HG02840 (cell line): ENCODE measurements around the gene DUS1L.

ENCODE experiments used
- ATAC-seq: cut with Tn5 transposase; IDR thresholded peaks from one replicate; pipeline ENCODE4 v1.9.1; 2021; ENCODE audit warnings: mild to moderate bottlenecking, moderate library complexity, moderate number of reproducible peaks; ENCODE audit not compliant: unreplicated experiment, low FRiP score

The DUS1L gene

DNA sequence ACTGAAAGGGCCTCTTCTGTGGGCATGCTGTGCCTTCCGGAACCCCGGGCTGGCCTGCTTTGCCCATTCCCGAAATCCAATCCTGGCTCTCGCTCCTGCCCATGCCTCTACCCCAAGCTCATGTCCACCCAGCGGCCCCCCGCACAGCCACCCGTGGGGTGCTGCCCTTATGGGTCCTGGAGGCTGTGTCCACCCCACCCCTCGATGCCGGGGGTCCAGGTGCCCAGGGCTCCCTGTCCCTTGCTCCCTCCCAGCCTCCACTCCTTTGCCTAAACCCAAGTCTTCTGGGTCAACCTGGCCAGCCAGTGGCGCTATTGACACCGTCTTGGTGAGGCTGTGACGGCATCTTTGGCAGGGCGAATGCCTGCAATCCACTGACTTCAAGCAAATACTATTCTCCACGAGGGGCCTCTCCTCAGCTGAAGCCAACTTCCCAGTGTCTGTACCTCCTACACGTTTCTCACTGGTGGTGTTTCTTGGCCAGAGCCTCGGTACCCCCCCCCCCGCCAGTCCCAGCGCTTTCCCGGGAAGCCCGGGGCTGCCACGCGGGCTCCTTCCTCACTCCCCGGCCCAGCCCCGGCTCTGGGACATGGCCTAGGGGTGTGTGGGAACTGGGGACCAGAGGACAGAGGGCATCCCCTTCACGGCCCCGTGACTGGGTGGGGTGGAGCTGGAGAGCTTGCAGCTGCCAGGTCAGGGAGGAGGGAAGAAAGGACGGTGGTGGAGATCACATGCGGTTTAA is 12.2 kb upstream of the DUS1L start:
- ATAC-seq = no peak

DNA sequence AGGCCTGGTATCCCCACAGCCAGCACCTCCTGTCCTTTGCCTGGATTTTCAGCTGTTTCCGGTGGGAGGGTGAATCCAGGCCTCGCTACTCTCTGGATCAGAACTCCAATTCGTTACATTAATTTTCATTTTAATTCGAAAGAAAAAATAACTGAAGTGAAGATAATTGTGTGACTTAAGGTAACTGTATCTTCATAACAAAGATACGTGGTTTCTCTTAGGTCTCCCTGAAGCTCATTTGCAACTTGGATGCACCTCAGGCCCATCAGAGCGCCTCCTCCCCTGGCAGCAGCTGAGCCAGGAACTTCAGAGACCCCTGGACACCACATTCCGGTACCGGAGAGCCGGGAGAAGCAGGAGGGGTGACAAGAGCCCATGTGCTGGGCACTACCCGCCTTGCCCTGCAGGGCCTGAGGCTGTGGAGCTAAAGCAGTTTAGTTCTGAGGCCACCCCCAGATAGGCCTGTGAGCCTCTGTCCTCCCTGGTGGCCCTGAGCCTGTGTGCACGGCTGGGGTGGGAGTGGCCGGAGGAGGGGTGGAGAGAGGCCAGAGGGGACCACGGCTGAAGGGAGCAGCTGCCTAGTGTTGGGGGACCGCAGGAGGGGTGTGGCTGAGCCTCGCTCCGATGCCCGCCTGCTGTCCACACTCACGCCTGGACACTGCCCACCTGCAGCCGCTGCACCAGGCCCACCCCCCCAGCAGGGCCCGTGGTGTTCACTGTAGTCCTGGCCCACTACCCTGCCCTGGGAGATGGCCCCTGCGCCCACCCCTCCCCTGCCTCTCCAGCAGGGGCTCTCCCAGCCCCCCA is 11.4 kb upstream of the DUS1L start:
- ATAC-seq = no peak

DNA sequence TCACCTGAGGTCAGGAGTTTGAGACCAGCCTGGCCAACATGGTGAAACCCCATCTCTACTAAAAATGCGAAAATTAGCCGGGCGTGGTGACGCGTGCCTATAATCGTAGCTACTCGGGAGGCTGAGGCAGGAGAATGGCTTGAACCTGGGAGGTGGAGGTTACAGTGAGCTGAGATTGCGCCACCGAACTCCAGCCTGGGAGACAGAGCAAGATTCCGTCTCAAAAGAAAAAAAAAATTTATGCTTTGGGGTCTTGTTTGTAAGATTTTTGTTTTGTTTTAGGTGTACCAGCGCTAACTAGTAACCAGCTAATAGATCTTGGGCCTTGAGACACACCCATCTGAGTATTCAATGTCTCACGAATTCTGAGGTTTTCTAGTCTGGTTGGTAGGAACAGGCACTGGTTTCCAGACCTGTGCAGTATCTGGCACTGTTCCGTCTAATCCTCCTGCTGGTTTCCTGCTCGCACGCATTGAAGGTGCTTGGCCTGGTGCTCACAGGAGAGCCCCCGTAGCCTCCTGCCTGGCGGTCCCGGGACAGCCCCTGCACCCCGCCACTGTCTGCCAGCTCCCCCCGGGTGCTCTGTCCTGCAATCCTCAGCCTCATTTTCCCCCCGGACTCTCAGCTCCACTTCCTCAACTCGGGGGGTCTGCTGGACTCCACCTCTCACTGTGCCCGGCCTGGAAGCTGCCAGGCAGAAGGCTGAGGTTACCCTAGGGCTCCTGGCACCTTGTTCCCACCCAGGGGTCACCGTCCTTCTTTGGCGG is 10.6 kb upstream of the DUS1L start:
- no peak for ATAC-seq

DNA sequence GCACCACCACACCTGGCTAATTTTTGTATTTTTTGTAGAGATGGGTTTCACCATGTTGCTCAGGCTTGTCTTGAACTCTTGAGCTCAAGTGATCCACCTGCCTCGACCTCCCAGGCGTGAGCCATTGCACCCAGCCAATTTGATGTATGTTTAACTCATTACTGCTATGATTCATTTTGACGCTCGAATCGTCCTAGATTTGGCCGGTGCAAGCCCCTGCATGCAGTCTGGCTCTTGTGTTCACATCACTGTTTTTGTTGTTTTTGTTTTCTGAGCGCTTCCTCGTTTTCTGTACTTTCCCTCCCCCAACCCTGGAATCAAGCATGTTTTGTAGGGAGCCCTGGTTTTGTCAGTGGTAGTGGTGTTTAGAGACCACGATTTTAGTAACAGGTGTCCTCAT is 7.8 kb upstream of the DUS1L start:
- ATAC-seq = no peak

DNA sequence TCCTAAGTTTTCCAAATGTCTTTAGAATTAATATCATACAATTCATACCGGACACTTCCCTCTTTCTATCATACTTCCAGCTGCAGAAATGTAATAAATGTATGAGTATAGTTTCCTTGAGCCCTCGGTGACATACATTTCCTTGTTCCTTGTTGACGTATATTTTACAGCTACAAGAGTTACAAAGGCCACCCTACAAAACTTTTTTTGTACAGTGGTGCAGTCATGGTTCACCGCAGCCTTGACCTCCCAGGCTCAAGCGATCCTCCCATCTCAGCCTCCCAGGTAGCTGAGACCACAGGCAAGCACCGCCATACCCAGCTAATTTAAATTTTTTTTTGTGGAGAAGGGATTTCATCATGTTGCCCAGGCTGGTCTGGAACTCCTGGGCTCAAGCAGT is 7.2 kb upstream of the DUS1L start:
- ATAC-seq = no peak

DNA sequence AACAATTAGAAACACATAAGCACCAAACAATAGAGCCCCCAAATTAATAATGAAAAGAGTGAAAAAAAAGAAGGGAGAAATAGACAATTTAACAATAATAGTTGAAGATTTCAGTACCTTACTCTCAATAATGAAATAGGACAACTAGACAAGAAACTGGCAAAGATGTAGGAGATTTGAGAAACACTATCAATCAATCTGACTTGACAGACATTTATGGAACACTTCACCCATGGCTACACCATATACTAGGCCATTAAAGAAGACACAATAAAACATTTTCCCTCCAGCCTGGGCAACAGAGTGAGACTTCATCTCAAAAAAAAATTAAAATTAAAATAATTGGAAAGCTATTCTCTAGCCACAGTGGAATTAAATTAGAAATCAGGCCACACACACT is 5.0 kb upstream of the DUS1L start:
- no peak for ATAC-seq

DNA sequence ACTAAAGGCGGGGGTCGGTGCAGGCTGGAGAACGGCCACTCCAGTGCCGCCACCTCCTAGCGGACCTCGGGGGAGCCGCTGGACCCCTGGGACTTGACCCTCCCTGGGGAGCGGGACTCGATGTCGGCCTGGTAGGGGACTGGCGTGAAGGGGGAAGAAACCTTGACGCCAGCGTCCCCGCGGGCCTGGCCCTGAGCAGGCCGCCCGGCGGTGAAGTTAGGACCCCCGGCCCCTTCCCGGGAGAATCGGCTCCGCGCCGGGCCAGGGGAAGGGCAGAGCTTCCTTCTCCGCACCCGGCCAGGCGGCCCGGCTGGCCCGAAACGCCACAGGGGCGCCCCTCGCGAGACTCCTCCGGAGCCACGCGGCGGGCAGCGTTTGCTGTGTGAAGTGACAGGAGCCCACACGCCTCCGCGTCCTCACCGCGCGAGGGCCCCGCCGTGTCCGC is 389 bp downstream of the DUS1L start:
- no peak for ATAC-seq

DNA sequence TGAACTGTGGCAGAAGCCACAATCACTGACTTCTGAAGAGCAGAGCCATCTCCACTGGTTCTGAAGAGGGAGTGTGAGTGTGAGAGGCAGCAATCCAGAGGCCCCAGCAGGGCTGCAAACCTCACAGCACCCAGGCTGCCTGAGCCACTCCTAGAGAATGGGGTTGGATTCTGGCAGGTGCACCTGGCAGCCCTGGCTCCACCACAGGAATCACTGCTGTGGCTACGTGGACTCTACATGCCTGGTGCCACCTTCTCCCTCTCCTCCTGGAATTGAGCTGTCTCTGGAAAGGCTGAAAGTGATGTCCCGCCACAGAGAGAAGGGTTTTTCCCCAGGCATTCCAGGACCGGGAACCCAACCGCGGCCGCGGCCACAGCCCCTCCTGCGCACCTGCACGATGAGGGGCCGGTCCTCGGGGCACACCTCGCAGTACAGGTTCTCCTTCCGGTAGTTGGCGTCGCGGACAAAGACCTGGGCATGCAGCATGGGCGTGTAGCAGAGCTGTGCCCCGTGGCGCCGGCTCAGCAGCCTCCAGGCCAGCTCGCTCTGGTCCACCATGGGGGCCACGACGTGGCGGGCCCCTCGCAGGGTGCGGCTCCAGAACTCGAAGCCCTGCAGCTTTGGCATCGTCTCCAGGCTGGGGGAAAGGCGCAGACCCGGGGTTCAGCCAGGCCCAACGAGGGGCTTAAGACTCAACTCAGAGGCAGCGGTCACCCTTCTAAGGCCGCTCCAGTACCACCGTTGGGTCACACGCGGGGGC is 991 bp downstream of the DUS1L start:
- ATAC-seq = no peak

DNA sequence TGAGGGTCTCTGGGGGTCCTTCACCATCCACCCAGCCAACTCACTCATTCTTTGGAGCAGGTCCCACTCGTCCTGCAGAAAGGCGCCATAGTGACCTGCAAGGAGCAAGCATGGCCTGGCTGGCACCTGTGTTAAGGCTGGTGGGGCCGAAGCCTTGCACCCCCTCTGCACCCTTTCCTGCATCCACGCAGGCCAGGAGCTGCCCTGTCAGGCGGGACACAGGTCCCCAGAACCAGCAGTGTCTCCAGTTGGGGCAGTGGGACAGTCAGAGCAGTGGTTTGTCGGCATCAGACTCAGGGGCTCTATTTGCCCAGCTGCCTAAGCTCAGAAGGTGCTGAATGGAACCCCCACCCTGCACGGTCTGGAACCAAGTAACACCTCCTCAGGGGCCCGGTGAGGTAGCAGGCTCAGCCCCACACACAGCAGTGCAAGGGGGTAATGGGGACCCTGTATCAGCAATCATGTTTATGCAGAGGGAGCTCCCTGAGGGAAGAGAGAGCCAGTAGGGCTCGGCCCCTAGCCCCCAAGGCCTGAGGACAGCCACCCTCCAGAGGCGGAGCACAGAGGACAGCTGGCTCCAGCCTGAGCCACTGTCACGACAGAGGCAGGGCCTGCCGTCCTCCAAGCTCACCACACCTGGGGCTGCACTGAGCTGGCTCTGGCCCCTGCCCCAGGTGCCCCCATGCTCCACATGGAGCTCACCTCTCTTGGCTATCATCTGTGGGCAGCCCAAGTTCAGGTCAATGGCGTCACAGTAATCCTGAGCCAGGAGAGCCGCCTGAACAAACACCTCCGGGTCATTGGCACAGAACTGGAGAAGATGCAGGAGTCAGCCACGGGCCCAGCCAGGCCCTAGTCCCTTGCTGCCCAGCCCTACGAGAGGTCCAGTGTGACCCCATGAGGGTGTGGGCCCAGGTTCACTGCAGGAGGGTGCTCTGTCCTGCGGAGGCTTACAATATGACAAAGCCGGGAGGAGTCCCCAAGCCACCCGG is 1.9 kb downstream of the DUS1L start:
- ATAC-seq = no peak

DNA sequence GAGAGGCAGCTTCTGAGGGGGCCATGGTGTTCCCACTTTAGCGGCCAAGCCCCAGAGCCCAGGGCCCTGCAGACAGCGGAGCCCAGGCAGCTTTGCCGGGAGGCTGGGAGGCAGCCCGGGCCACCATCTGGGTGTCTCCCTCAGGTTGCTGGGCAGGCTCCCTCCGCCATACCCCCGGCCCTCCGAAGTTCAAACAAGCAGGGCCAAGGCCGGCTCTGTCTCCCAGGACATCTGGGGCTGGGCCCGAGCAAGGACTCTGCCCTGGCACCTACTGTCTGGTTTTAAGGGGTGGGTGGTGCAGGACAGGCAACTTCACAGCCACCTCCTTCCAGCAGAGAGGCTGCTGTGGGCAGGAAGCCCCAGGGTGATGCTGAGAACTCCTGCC is 2.6 kb downstream of the DUS1L start:
- ATAC-seq = no peak

DNA sequence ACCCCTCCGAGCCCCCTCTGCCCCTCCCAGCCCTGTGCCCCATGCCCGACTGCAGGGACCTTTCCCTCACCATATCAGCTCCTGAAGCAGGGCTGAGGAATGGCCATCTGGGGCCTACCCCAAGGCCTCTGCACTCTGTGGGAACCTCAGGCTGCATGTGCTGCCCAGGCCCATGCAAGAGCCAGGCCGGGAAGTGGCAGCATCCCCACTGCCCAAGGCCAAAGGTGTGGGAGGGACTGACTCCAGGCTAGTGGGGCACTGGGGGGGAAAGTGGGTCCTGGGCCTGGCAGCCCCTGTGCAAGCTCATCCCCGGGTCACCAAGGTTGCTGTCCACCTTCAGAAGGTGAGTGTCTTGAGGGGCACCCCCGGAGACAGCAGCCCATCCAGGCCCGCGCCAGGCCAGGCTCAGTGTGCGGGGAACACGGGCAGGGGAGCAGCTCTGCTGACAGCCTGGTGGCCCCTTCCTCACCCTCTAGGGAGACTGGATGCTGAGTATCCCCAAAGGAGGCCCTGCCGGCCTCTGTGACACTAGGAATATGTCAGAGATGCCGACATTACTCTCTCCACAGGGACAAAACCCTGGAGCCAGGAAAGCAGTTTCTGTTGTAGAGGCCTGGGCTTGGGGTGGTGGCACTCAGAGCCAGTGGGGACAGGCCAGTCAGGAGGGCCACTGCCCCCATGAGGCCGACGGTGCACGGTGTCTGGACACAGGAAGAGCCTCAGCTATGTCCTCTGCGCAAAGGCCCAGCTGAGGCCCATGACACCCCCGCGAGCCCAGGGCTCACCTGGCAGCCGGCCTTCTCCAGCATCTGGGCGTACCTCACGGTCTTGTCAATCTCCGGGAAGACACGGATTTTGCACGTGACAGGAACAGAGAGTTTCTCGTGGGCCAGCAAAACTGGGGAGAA is 3.3 kb downstream of the DUS1L start:
- no peak for ATAC-seq

DNA sequence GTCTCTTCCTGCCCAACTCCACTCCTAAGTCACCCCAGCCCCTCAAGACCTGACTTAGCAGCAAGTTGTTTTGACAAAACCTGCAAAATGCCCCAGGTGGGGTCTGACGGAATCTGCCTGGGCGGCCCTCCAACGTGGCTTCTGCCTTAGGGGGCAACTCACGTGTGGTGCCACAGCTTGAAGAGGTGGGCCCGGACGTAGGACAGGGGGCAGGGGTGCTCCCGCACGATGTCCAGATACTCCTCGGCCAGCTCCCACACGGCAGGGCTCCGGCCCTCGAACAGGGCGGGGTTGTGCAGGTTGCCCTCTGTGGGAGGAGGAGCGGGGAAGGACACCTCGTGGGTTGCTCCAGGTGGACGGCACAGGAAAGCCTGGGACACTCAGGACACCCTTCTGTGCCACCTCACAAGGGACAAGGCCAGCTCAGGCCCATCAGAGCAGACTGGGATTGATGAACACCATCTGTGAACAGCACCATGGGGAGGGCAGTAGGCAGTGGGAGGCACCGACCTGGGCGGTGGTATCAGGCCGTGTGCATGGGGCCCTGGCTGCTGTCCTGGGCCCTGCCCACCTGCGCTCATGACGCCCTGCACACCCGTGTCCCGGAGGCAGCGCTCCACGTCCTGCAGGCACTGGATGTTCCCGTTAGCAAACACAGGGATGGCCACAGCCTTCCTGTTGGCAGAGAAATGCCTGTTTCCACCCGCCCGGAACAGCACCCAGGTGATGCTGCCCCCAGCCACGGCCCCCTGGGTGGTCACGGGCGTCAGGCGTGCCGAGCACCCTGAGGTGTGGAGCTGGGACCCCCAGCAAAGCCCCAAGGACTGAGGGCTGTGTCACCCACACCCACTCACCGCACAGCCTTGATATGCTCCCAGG is 4.3 kb downstream of the DUS1L start:
- no peak for ATAC-seq

DNA sequence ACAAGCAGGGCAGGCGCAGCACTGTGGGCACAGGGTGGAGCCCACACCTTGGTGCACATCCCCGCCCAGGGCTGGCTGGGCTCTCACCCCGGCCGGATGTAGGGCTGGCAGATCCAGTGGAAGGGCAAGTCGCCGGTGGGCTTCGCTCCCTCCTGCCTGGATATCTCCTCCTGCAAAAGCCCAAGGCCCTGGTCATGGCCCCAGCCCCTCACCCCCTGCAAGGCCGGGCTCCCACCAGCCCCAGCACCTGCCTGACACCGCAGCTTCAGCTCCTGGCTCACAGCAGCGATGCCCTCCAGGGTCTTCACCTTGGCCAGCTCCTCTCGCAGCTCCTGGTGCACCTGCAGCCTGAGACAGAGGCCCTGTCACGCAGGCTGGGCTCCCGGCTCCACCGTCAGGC is 5.0 kb downstream of the DUS1L start:
- no peak for ATAC-seq

DNA sequence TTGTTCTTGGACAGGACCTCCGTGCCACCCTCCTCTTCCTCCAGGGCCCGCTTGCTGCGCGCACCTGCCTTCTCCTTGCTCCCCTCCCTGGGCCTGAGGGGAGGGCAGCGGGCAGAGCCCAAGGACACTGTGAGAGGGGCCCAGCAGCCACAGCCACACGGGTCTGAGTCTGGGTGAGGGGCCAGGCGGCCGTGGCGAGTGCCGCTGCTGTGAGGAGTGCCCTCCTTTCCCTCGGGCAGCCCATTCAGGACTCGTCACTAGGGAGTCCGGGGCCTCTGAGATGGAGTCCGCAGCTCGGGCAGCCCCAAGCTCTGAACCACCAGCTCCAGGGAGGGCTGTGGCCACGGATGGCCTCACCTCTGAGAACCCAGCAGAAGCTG is 5.6 kb downstream of the DUS1L start:
- no peak for ATAC-seq

DNA sequence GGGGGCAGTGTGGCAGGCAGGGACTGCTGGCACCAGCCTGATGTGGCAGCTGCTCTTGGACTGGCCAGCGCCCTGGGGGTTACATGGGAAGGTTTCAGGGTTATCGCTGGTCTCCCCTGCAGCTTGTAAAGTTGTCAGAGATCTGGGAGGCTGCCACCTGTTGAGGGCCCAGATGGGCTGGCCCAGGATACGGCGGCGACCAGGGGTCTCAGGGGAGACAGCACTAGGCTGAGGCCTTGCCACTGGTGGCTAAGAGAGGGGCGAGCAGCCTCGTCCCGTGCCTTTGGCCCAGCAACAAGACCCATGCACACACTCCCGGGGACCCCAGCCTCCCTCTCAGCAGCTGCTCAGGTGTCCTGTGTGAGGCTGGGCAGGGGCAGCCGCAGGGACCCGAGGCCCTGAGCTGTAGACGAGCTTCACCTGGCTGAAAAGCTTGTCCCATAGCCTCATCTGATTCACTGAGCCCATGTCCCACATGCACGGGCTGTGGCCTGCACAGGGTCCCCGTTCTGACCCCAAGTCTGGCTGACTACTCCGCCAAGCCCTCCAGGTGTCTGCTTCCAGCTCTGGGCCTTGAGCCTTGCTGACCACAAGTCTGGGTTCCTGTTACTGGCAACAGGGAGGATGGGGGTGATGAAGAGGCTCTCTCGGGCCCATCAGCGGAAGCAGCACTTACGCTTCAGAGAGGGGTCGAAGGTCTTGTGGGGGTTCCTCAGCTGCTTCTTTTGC is 6.2 kb downstream of the DUS1L start:
- ATAC-seq = no peak

DNA sequence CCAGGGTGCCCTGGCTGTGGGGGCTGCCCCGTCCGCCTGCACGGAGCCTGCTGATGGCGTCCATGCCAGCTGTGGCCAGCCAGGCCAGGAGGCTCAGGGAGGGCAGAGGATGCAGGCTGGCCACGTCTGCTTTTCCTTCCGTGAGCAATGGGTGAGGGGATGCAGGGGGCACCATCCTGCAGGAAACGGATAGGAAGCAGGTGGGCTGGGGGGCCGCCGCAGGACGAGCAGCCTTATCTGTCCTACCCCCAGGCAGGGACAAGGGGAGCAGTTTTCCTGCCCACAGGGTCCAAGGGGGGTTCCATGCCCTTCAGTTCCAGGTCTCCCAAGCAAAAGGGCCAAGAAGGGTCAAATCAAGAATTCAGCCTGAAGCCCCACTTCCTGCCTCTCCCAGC is 6.8 kb downstream of the DUS1L start:
- no peak for ATAC-seq
